Activated CD4-positive, alpha-beta memory T cell treated with anti-CD3 and anti-CD28 coated beads for 36 hours (primary cell): ENCODE measurements around the gene TTLL6. TPM values are rescaled to one million over a fixed set of nuclear protein-coding genes. Genes with fewer than 3 reads are reported as not detected.

Experiments
- CTCF ChIA-PET: fragments of 350-600 bp; sonication (Branson Sonifier 250); formaldehyde crosslinking; loops from one replicate; lab custom pipeline; 2021; ENCODE audit warnings: antibody characterized with exemption, inconsistent platforms; lab: Charles Lee
- POLR2A ChIA-PET: fragments of 350-600 bp; sonication (Branson Sonifier 250); formaldehyde crosslinking; loops from one replicate; lab custom pipeline; 2021; ENCODE audit warnings: antibody characterized with exemption; lab: Charles Lee
- DNase-seq: peaks from one replicate; pipeline ENCODE4 v3.0.0-alpha.2; 2020
- H3K27ac Mint-ChIP-seq: one replicate; pipeline ENCODE4 v1.8.0; 2021; ENCODE audit warnings: mixed read lengths
- H3K27me3 Mint-ChIP-seq: one replicate; pipeline ENCODE4 v1.8.0; 2021; ENCODE audit warnings: mixed read lengths
- H3K36me3 Mint-ChIP-seq: one replicate; pipeline ENCODE4 v1.8.0; 2021; ENCODE audit warnings: mixed read lengths
- H3K4me1 Mint-ChIP-seq: one replicate; pipeline ENCODE4 v1.8.0; 2021; ENCODE audit warnings: low read depth, mixed read lengths
- H3K4me3 Mint-ChIP-seq: one replicate; pipeline ENCODE4 v1.8.0; 2021; ENCODE audit warnings: mild to moderate bottlenecking, mixed read lengths
- H3K9me3 Mint-ChIP-seq: one replicate; pipeline ENCODE4 v1.8.0; 2021; ENCODE audit warnings: mixed read lengths
- intact Hi-C: fragments of 100-400 bp; cut with micrococcal nuclease; formaldehyde crosslinking; loops from one replicate; pipeline ENCODE4 v1.15.1; 2023
- total RNA-seq, 2 experiments: library from RNA; stranded (reverse); gene quantifications; one replicate each; pipeline ENCODE4 v1.2.3, GENCODE V29; 2021

Gene TTLL6
- total RNA-seq, 2 experiments from 2014 or later, result not detected

GRCh38 chr17:48787828-48788227 lies 29.2 kb downstream of the TTLL6 start:
- no peak overlapping the region for H3K27ac Mint-ChIP-seq
- H3K9me3 Mint-ChIP-seq, result no peaks in the 10 kb centered on the region
- H3K4me1 Mint-ChIP-seq, result peaks cover 5% of the 10 kb centered on the region
- intact Hi-C loops, result no loop called here
- H3K36me3 Mint-ChIP-seq, result no peaks in the 10 kb centered on the region
- no peak for DNase-seq
- CTCF ChIA-PET, result interaction anchor here (1.6 to 6.3 kb wide), 3 partner anchors 16 to 108 kb away, joined by 4 to 51 read pairs (median 11); no protein-coding TSS in a partner anchor
- no peak overlapping the region for H3K4me3 Mint-ChIP-seq
- peaks cover 19% of the 10 kb centered on the region for H3K27me3 Mint-ChIP-seq
- POLR2A ChIA-PET, result no interaction called here

- Mint-ChIP-seq H3K9me3 (no peaks in the 10 kb centered on the region), H3K36me3 (no peaks in the 10 kb centered on the region), H3K27ac (no peak overlapping the region), H3K4me3 (no peak overlapping the region), H3K27me3 (peaks cover 10% of the 10 kb centered on the region), H3K4me1 (no peaks in the 10 kb centered on the region)
- ChIA-PET POLR2A (interaction anchor here (0.6 kb wide), 1 partner anchor 74 kb away, joined by 3 read pairs; no protein-coding TSS in a partner anchor), CTCF (interaction anchor here (1.0 kb wide), 1 partner anchor 221 kb away, joined by 5 read pairs; no protein-coding TSS in a partner anchor)
- no peak for DNase-seq
- intact Hi-C loops, result loop anchor here (1.0 kb wide), 1 partner anchor 19 kb away; no protein-coding TSS in a partner anchor
Measured at GRCh38 chr17:48779421-48779820, 37.6 kb downstream of the TTLL6 start.

- Mint-ChIP-seq H3K27me3 (peaks cover 18% of the 10 kb centered on the region), H3K36me3 (no peaks in the 10 kb centered on the region), H3K27ac (no peak overlapping the region), H3K4me1 (no peaks in the 10 kb centered on the region), H3K9me3 (no peaks in the 10 kb centered on the region), H3K4me3 (no peak overlapping the region)
- intact Hi-C loops, result no loop called here
- CTCF ChIA-PET, result no interaction called here
- POLR2A ChIA-PET, result no interaction called here
- no peak for DNase-seq
Measured at GRCh38 chr17:48776602-48777001, 40.4 kb downstream of the TTLL6 start.

GRCh38 chr17:48773245-48773644 lies 43.8 kb downstream of the TTLL6 start:
- POLR2A ChIA-PET, result no interaction called here
- H3K27ac Mint-ChIP-seq, result no peak overlapping the region
- H3K4me1 Mint-ChIP-seq, result no peaks in the 10 kb centered on the region
- H3K27me3 Mint-ChIP-seq, result peaks cover 26% of the 10 kb centered on the region
- CTCF ChIA-PET, result no interaction called here
- no peak for DNase-seq
- intact Hi-C loops, result no loop called here
- H3K36me3 Mint-ChIP-seq, result no peaks in the 10 kb centered on the region
- no peaks in the 10 kb centered on the region for H3K9me3 Mint-ChIP-seq
- H3K4me3 Mint-ChIP-seq, result no peak overlapping the region

- CTCF ChIA-PET, result interaction anchor here (2.2 kb wide), 1 partner anchor 93 kb away, joined by 9 read pairs; no protein-coding TSS in a partner anchor
- no peaks in the 10 kb centered on the region for H3K36me3 Mint-ChIP-seq
Measured at GRCh38 chr17:48770954-48771353, 46.1 kb downstream of the TTLL6 start.

GRCh38 chr17:48769009-48769675 lies 47.9 kb downstream of the TTLL6 start:
- ChIA-PET CTCF (interaction anchor here (0.6 to 2.3 kb wide), 7 partner anchors 10 to 133 kb away, joined by 3 to 9 read pairs (median 4); partner anchors contain the start of gene PRAC2), POLR2A (interaction anchor here (1.0 kb wide), 1 partner anchor 38 kb away, joined by 3 read pairs; no protein-coding TSS in a partner anchor)
- peaks cover 27% of the 10 kb centered on the region for H3K27me3 Mint-ChIP-seq

More at GRCh38 chr17:48770954-48771353, 46.1 kb downstream of the TTLL6 start:
- Mint-ChIP-seq H3K27me3 (peaks cover 26% of the 10 kb centered on the region), H3K4me3 (no peak overlapping the region), H3K9me3 (no peaks in the 10 kb centered on the region), H3K27ac (no peak overlapping the region), H3K4me1 (no peaks in the 10 kb centered on the region)
- DNase-seq, result no peak
- intact Hi-C loops, result no loop called here
- POLR2A ChIA-PET, result no interaction called here

GRCh38 chr17:48767263-48767774 lies 49.7 kb downstream of the TTLL6 start:
- no peak overlapping the region for H3K4me3 Mint-ChIP-seq
- POLR2A ChIA-PET, result no interaction called here
- no peaks in the 10 kb centered on the region for H3K9me3 Mint-ChIP-seq
- H3K27me3 Mint-ChIP-seq, result peaks cover 32% of the 10 kb centered on the region
- no peaks in the 10 kb centered on the region for H3K4me1 Mint-ChIP-seq
- CTCF ChIA-PET, result interaction anchor here (0.8 to 2.3 kb wide), 4 partner anchors 14 to 112 kb away, joined by 3 to 7 read pairs (median 3); no protein-coding TSS in a partner anchor
- no peaks in the 10 kb centered on the region for H3K36me3 Mint-ChIP-seq
- no peak for DNase-seq
- intact Hi-C loops, result no loop called here
- H3K27ac Mint-ChIP-seq, result no peak overlapping the region

More at GRCh38 chr17:48769009-48769675, 47.9 kb downstream of the TTLL6 start:
- intact Hi-C loops, result no loop called here
- H3K4me3 Mint-ChIP-seq, result no peak overlapping the region
- no peak for DNase-seq
- no peaks in the 10 kb centered on the region for H3K36me3 Mint-ChIP-seq
- no peaks in the 10 kb centered on the region for H3K4me1 Mint-ChIP-seq
- H3K9me3 Mint-ChIP-seq, result no peaks in the 10 kb centered on the region
- no peak overlapping the region for H3K27ac Mint-ChIP-seq

GRCh38 chr17:48761114-48761513 lies 55.9 kb downstream of the TTLL6 start:
- H3K27ac Mint-ChIP-seq, result no peak overlapping the region
- no peaks in the 10 kb centered on the region for H3K9me3 Mint-ChIP-seq
- intact Hi-C loops, result no loop called here
- H3K27me3 Mint-ChIP-seq, result peaks cover 58% of the 10 kb centered on the region
- ChIA-PET POLR2A (no interaction called here), CTCF (interaction anchor here (0.8 kb wide), 2 partner anchors 118 to 125 kb away, joined by 3 to 5 read pairs; no protein-coding TSS in a partner anchor)
- H3K4me1 Mint-ChIP-seq, result no peaks in the 10 kb centered on the region
- no peaks in the 10 kb centered on the region for H3K36me3 Mint-ChIP-seq
- H3K4me3 Mint-ChIP-seq, result no peak overlapping the region
- DNase-seq, result no peak

- H3K27me3 Mint-ChIP-seq, result peaks cover 61% of the 10 kb centered on the region
- intact Hi-C loops, result loop anchor here (1.0 kb wide), 1 partner anchor 19 kb away; no protein-coding TSS in a partner anchor
- H3K4me3 Mint-ChIP-seq, result no peak overlapping the region
- DNase-seq, result no peak
- H3K9me3 Mint-ChIP-seq, result no peaks in the 10 kb centered on the region
- H3K27ac Mint-ChIP-seq, result no peak overlapping the region
- CTCF ChIA-PET, result interaction anchor here (0.8 to 1.0 kb wide), 2 partner anchors 82 to 118 kb away, joined by 3 read pairs; no protein-coding TSS in a partner anchor
- H3K36me3 Mint-ChIP-seq, result no peaks in the 10 kb centered on the region
- H3K4me1 Mint-ChIP-seq, result no peaks in the 10 kb centered on the region
- POLR2A ChIA-PET, result no interaction called here
Measured at GRCh38 chr17:48760411-48760810, 56.6 kb downstream of the TTLL6 start.

GRCh38 chr17:48759288-48759687 lies 57.7 kb downstream of the TTLL6 start:
- H3K4me1 Mint-ChIP-seq, result peaks cover 1% of the 10 kb centered on the region
- H3K27me3 Mint-ChIP-seq, result peaks cover 67% of the 10 kb centered on the region

GRCh38 chr17:48757524-48757961 lies 59.5 kb downstream of the TTLL6 start:
- H3K4me3 Mint-ChIP-seq, result no peak overlapping the region
- CTCF ChIA-PET, result interaction anchor here (1.4 to 1.7 kb wide), 2 partner anchors 34 to 79 kb away, joined by 3 to 6 read pairs; no protein-coding TSS in a partner anchor
- H3K4me1 Mint-ChIP-seq, result peaks cover 13% of the 10 kb centered on the region
- peaks cover 76% of the 10 kb centered on the region for H3K27me3 Mint-ChIP-seq
- DNase-seq, result no peak
- POLR2A ChIA-PET, result no interaction called here
- no peak overlapping the region for H3K27ac Mint-ChIP-seq
- intact Hi-C loops, result no loop called here
- H3K36me3 Mint-ChIP-seq, result no peaks in the 10 kb centered on the region
- no peaks in the 10 kb centered on the region for H3K9me3 Mint-ChIP-seq

More at GRCh38 chr17:48759288-48759687, 57.7 kb downstream of the TTLL6 start:
- DNase-seq, result no peak
- Mint-ChIP-seq H3K9me3 (no peaks in the 10 kb centered on the region), H3K36me3 (no peaks in the 10 kb centered on the region), H3K4me3 (no peak overlapping the region), H3K27ac (no peak overlapping the region)
- ChIA-PET POLR2A (no interaction called here), CTCF (interaction anchor here (1.4 kb wide), 1 partner anchor 10 kb away, joined by 3 read pairs; no protein-coding TSS in a partner anchor)
- intact Hi-C loops, result no loop called here

- Mint-ChIP-seq H3K36me3 (no peaks in the 10 kb centered on the region), H3K27ac (no peak overlapping the region), H3K4me1 (peaks cover 13% of the 10 kb centered on the region), H3K9me3 (no peaks in the 10 kb centered on the region), H3K4me3 (no peak overlapping the region), H3K27me3 (peaks cover 76% of the 10 kb centered on the region)
- intact Hi-C loops, result no loop called here
- POLR2A ChIA-PET, result no interaction called here
- DNase-seq, result no peak
- CTCF ChIA-PET, result interaction anchor here (1.2 to 1.7 kb wide), 2 partner anchors 33 to 79 kb away, joined by 4 to 6 read pairs; no protein-coding TSS in a partner anchor
Measured at GRCh38 chr17:48756830-48757251, 60.2 kb downstream of the TTLL6 start.
